Measurements from ENCODE around the gene MKNK2.

The MKNK2 gene

DNA sequence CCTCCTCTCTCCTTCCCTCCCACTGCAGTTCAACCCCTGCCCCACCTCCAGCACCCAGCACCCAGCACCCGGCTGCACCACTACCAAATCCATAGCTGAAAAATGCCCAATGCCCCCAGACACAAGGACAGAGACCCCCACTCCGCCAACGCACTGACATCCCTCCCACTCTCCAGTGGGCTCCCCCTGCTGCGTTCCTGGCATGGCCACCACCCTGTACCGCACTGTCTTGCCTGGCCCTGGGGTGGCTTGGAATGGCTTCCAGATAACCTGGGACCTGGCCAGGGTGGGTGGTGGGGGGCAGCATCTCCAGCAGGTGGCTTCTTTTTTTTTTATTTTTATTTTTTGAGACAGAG, 5.8 kb upstream of the MKNK2 start:
- no peak for DNase-seq

DNA sequence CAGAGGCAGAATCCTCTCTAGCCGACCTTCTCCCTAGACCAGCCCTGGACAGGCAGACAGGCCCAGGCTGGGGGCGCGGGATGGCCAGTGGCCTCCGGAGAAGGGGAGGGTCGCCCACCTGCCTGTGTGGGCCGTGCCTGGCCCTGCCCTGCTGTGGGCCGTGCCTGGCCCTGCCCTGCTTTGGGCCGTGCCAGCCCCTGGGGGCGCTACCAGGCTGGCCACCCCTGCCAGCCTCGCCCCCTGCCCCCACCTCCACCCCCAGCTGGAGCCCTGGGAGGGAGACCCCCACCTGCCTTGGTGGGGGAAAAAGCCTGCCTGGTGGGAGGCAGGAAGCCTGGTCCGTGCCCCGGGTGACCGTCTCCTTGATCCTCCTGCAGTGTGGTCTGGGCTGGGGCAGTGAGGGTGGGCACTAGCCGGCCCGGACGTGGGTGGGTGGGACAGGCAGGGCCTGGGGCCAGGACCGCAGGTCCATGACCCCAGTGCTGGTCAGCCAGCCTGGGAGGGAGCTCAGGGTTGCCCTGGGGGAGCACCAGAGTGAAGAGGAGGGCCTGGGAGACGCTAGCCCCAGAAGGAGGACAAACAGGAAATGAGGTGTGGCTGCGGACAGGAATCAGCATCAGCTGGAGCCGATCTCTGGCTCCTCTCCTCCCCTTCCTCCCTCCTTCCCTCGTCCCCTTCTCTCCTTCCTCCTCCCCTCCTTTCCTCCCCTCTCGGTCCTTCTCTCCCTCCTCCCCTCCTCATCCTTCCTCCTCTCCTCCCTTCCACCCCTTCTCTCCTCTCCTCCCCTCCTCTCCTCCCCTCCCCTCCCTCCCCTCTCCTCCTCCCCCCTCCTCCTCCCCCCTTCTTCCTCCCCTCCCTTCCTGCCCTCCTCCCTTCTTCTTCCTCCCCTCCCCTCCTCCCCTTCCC, 5.1 kb upstream of the MKNK2 start:
- peak; percentile 62 for DNase-seq

DNA sequence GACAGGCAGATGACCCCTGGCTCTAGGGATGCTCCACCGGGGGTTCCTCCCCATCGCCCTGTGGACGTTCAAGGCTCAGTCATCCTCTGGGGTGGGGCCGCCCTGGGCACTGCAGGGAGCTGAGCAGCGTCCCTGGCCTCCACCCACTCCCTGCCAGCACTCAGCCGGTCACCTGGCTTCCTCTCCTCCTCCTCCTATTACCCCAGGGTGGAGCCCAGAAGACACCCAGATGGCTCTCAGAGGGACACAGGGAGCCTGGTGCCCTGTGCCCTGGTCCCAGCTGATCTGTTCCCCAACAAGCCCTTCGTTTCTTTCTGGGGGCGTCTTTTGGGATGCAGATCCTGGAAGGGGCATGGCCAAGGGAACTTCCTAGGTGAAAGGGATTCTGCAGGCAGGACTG, 3.7 kb upstream of the MKNK2 start:
- DNase-seq = no peak

GRCh38 chr19:2053601-2054389, 2.8 kb upstream of the MKNK2 start:
- DNase-seq = no peak

DNA sequence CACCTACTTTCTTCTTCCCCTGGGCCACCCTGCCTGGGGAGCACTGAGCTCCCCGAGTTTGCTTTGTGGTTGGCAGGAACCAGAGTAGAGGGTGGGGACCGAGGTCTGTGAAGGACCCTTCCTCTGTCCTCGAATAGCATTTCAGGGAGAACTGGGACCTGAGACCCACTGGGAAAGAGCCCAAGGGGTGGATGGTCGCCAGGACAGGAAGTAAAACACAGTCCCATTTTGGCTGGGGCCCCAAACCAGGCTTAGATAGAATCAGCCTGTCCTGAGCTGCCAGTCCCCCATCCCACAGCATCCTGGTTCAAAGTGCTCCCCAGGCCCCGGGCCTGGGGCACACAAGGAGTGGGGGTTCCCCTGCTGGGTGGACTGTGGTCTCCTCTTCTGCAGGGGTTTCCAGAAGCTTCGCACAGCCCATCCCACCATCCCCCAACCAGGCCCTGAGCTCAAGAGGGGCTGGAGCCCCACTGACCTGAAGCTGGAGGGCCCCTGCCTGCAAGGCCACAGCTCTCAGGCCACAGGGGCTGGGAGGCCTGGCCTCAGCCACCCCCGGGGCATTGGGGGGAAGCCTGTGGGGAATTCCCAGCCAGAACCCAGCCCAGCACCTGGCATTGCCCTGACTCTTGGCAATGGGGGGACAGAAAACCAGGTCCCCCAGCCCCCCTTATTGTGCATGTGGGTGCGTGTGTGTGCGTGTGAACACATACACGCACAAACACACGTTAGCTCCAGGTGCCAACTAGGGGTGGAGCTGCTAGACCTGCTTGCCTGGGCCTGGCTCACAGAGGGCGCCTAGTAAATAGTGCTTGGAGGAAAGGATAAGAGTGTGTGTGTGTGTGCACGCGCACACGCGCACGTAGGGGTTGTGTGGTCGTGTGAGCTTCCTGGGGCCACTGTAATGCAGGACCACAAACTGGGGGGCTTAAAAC, 995 bp upstream of the MKNK2 start:
- peak; percentile 81 for DNase-seq

DNA sequence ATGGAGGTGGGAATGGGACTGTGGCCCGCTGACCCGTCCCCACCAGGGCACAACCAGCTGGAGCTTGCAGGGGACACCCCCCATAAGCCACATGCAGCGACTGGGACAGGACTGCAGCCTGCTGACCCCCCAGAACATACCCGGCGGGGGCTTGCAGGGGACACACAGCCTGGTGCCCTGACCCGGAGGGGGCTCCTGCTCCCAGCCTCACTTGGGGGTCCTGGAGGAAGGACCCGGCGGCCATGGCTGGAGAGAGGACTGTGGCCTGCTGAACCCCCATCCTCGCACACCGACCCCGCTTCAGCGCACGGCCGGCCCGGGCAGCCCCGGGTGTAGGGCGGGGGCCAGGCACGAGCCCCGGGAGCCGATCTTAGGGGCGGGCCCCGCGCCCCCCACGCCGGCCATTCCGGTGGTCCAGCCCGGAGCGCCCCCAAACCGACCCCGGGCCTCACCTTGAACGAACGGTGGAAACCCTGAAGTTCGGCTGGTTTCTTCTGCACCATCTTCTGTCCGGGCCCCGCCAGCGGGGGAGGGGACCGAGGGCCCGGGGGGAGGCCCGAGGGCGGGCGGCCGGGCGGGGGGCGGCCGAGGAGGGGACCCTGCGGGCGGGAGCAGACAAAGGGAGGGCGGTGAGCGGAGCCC, 574 bp downstream of the MKNK2 start:
- no peak for DNase-seq

DNA sequence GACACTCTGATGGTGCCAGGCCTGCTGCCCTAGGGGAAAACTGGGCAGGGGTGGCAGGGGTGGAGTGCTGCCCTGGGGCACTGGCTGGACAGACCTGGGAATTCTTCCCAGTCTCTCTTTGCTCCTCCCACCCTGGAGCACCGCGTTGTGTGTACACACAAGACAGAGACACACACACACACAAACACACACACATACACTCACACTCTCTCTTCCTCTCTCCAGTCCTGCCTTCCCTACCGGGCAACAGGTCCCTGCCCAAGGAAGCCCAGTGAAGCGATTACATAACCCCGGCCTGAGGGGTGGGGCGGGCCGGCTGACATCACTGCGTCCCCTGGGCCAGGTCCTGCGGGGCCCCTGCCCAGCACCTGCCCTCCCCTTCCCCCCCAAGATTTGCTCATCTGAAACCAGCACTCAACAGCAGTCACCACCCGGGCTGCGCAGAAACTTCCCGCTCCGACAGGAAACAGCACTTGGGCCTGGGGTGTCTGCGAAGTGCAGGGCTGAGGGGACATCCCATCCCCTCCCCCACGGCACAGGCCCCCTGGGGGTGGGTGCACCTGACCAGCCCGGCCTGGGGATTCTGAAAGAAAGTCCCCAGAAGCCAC, 1.2 kb downstream of the MKNK2 start:
- peak; percentile 76 for DNase-seq

DNA sequence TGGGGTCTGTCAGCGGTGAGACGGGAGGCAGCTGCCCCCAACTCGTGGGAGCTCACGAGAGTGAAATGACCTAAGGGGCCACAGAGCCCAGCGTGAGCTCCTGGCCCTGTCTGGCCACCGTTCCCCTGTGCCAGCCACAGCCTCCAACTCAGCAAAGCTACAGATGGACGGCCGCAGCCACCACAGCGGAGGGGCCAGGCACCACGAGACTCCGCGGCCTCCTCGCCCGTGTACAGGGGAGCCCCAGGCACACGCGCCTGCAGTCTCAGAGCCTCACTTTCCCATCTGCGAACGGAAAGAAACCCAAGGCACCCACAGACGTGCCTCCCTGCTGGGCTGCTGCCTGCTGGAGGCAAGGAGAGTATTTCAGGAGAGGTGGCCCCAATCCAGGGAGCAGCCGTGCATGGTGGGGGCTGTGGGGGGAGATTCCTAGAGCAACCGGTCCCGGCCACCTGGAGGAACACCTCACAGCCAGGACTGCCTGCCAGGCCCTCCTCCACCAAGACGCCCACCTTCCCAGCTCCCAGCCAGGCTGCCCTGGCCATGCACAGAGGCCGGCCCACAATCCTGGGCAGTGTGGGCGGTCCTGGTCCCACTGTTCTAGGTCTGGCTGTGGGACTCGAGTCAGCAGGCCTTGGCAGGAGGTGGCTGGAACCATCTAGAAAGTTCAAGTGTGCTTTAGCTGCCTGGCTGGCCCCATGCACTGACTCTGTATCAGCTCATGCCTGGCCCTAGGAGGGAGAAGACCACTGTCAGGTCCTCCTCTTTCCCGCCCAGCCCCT, 1.9 kb downstream of the MKNK2 start:
- DNase-seq = peak; percentile 22

- no peak for DNase-seq
Observed at GRCh38 chr19:2048104-2048958, 2.7 kb downstream of the MKNK2 start.

GRCh38 chr19:2047449-2048103, 3.5 kb downstream of the MKNK2 start:
- peak; percentile 44 for DNase-seq

GRCh38 chr19:2047076-2047448, 4.0 kb downstream of the MKNK2 start:
- peak; percentile 18 for DNase-seq

GRCh38 chr19:2046046-2046907, 4.8 kb downstream of the MKNK2 start:
- no peak for DNase-seq

DNA sequence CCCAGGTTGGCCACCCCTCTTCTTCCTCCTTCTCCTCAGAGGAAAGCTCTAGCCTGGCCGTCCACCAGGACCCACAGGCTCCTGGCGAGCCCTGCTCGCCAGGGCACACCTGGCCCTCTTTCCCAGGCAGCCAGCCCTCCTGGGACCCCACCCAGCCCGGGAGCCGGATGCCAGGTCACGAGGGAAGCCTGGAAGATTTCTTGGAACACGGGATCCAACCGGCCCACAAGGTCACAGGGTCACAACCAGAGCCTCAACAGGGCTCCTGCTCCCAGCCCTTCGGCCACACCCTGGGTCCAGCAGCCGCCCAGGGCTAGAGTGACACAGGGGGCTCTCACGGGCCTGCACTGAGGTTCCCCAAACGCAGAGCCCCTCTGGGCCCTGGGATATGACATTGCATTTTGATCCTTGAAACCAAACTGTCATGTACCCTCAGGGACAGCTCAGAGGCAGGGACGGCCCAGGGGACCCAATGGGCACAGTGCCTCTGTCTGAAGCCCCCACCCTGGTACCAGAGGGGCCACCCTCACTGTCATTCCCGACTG, 5.5 kb downstream of the MKNK2 start:
- no peak for DNase-seq

DNA sequence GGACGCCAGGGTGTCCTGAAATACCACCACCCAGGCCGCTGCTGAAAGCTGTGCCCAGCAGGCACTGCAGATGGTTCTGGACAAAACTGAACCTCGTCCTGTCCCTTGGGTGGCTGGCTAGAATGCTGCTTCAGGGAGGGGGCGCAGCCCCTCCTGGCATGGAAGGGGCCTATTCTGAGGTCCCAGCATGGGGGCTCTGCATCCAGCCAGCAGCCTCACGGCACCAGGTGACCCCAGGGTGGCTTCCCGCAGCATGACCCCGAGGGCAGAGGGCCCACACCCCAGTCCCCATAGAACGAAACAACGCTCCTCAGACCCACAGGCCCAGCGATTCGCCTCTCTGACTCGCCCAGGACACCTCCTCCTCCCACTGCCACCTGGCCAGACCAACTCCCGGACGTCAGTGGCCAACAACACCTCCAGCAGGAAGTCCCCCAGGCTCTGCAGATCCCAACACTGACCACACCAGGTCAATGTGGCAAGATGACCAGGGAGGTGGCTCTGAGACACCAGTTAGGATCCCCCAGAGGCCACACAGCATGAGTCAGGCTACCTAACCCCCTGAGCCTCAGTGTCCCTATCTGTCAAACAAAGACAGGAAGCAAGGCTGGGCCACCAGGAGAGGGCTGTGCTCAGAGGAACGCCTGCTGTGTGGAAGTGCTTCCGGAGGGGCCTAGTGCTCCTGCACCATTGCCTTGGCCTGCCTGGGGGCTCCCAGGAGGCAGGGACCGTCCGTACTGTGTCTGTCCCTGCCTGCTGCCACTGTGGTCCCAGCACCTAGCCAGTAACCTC, 6.1 kb downstream of the MKNK2 start:
- DNase-seq = no peak

GRCh38 chr19:2043961-2044708, 6.9 kb downstream of the MKNK2 start:
- DNase-seq = peak; percentile 25

- DNase-seq = no peak
Observed at GRCh38 chr19:2043251-2043641, 7.8 kb downstream of the MKNK2 start.

Data from CD4-positive, alpha-beta T cell treated with Interleukin-17A for 1 hour (primary cell).